ENCODE measurements around the gene F11.

GRCh38 chr4:186234367-186234766, 31.6 kb upstream of the F11 start:
- TF ChIP-seq EZH2phosphoT487 (IDR thresholded peaks at IDR 0.05; ENCODE audit: insufficient read depth, low read depth) (no peak), EZH2 (IDR thresholded peaks at IDR 0.05; ENCODE audit: insufficient read depth, poor library complexity, severe bottlenecking) (no peak)
